Panc1 (cell line): Measurements from ENCODE around the gene UBE2E2. TPM values are rescaled to one million over a fixed set of nuclear protein-coding genes. Genes with fewer than 3 reads are reported as not detected.

Experiments
- ATAC-seq: fragments of 200-7000 bp; cut with Tn5 transposase; 2 replicates; pipeline ENCODE4 v1.9.1; 2020; ENCODE audit warnings: mild to moderate bottlenecking, moderate library complexity
- BruUV-seq: library from RNA; stranded (reverse); fragments of 400-500 nt; replicated peaks from 2 replicates; lab custom pipeline; 2021; lab: Mats Ljungman, UMichigan
- CTCF ChIA-PET: fragments of 300-600 bp; sonication (Branson Sonifier 250); formaldehyde crosslinking; loops from one replicate; lab custom pipeline; 2022; ENCODE audit warnings: antibody characterized with exemption; lab: Charles Lee
- POLR2A ChIA-PET: fragments of 300-600 bp; sonication (Branson Sonifier 250); formaldehyde crosslinking; loops from one replicate; lab custom pipeline; 2022; ENCODE audit warnings: antibody characterized with exemption; lab: Charles Lee
- DNase-seq: peaks from one replicate; pipeline ENCODE4 v3.0.0-alpha.2; 2010; ENCODE audit warnings: low read depth, low spot score
- H3K27ac ChIP-seq: 2 replicates; pipeline ENCODE4 v1.5.1; 2011; ENCODE audit warnings: mild to moderate bottlenecking, low read length, inconsistent platforms
- H3K27me3 ChIP-seq: fragments of 200-500 bp; sonication (Bioruptor generic); 2 replicates; pipeline ENCODE4 v1.6.0; 2014; ENCODE audit warnings: low read length, inconsistent platforms; ENCODE audit not compliant: control insufficient read depth, insufficient read depth
- H3K36me3 ChIP-seq: fragments of 200-500 bp; sonication (Bioruptor generic); 2 replicates; pipeline ENCODE4 v1.5.1; 2014; ENCODE audit warnings: inconsistent platforms, mild to moderate bottlenecking, low read length, moderate library complexity; ENCODE audit not compliant: control insufficient read depth, insufficient read depth
- H3K4me1 ChIP-seq: 2 replicates; pipeline ENCODE4 v1.5.1; 2011; ENCODE audit warnings: inconsistent platforms, mild to moderate bottlenecking, low read length, moderate library complexity; ENCODE audit not compliant: control insufficient read depth, insufficient read depth
- H3K4me3 ChIP-seq, 2 experiments: 2 replicates each; pipeline ENCODE4 v1.5.1; 2011 to 2012; ENCODE audit warnings: low read depth in 2 of 2, low read length in 2 of 2, mild to moderate bottlenecking in 2 of 2, inconsistent platforms in 1 of 2, moderate library complexity in 1 of 2
- H3K9me3 ChIP-seq: fragments of 200-500 bp; sonication (Bioruptor generic); 2 replicates; pipeline ENCODE4 v1.5.1; 2014; ENCODE audit warnings: low read depth, mild to moderate bottlenecking, inconsistent platforms, low read length, moderate library complexity; ENCODE audit not compliant: control insufficient read depth, insufficient read depth
- CTCF ChIP-seq: fragments of 450-650 bp; IDR thresholded peaks from 2 replicates; pipeline ENCODE4 v1.5.1; 2017; ENCODE audit warnings: mild to moderate bottlenecking
- POLR2AphosphoS5 ChIP-seq: IDR thresholded peaks from 2 replicates; pipeline ENCODE4 v1.6.1; 2012; ENCODE audit warnings: mild to moderate bottlenecking, low read depth, low read length, moderate library complexity
- SIN3A ChIP-seq: IDR thresholded peaks from 2 replicates; pipeline ENCODE4 v1.6.1; 2012; ENCODE audit warnings: low read depth, mild to moderate bottlenecking, low read length, moderate library complexity, borderline replicate concordance; ENCODE audit not compliant: insufficient read depth
- TCF7L2 ChIP-seq: IDR thresholded peaks from 2 replicates; pipeline ENCODE4 v1.6.1; 2011; ENCODE audit warnings: mild to moderate bottlenecking, low read depth, low read length, inconsistent platforms
- in situ Hi-C: cut with HindIII; loops from 2 replicates; pipeline ENCODE4 v1.10.0; 2016; ENCODE audit warnings: low sequenced_read_pairs, low pct_unique_long_range_greater_than_20kb
- intact Hi-C: fragments of 100-400 bp; cut with micrococcal nuclease; formaldehyde crosslinking; loops from one replicate; pipeline ENCODE4 v1.10.0; 2022; ENCODE audit not compliant: unreplicated experiment
- total RNA-seq: library from RNA; stranded (reverse); gene quantifications from one replicate; pipeline ENCODE4 v1.2.1, GENCODE V29; 2021; ENCODE audit not compliant: unreplicated experiment
- TF ChIP-seq, protein P1 (sequence below), 2 experiments: IDR thresholded peaks; 2 replicates each; pipeline ENCODE4 v1.6.1; 2011 to 2012; ENCODE audit warnings: low read depth in 2 of 2, control low read depth in 1 of 2, low read length in 1 of 2, mild to moderate bottlenecking in 1 of 2, moderate library complexity in 1 of 2; ENCODE audit not compliant: insufficient read depth in 1 of 2

The UBE2E2 gene
- total RNA-seq, 1 experiment from 2014 or later: 38.2 TPM

DNA sequence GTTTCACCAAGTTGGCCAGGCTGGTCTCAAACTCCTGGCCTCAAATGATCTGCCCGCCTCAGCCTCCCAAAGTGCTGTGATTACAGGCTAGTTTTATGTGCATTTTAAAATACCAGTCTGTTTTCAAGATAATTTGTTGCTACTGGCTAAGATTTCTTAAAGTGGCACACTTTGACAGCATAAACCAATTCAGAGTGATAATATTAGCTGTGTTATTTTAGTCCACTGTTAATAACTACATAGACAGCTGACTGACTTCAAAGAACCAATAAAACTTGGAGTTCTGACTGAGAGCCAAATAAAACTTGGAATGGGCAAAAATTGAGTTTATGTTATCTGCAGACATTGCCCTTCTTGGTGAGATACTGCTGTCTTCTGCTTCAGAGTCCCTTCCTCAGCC, 291.8 kb downstream of the UBE2E2 start:
- no peaks in the 10 kb centered on the region for H3K36me3 ChIP-seq
- DNase-seq (no peak), ATAC-seq (no peak)
- no peaks in the 10 kb centered on the region for H3K9me3 ChIP-seq
- H3K4me3 ChIP-seq: no peak overlapping the region
- TF ChIP-seq TCF7L2 (peak; percentile 18; the same call in 1 of the 2 replicates), POLR2AphosphoS5 (no peak)
- no peaks in the 10 kb centered on the region for H3K27me3 ChIP-seq
- H3K27ac ChIP-seq: no peak overlapping the region
- ChIA-PET CTCF (no interaction called here), POLR2A (no interaction called here)
- H3K4me1 ChIP-seq: no peaks in the 10 kb centered on the region; the same call in 1 of the 2 replicates
- no TSS peak for BruUV-seq
- intact Hi-C loops (no loop called here), in situ Hi-C loops (no loop called here)

DNA sequence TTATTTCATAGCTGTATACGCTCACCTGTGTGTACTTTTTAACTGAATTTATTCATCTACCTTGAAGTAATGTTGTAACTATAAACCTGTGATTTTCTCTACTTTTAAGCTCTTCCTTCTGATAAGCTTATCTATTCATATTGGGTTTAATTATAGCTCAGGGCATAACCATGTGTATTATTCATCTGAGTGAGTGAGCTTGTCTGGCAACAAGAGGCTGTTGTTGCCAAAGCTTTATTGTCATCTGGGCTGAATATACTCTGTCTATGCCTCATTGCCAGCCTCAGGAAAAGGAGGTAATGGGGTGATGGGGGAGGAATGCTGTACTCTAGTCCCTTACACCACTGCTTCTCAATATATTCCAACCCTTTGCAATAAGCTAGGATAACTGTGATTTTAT, 292.4 kb downstream of the UBE2E2 start:
- intact Hi-C loops: no loop called here
- POLR2A ChIA-PET: no interaction called here
- no peaks in the 10 kb centered on the region for H3K9me3 ChIP-seq
- DNase-seq: no peak
- no TSS peak for BruUV-seq
- no peak overlapping the region for H3K27ac ChIP-seq
- TF ChIP-seq TCF7L2 (0 out of 2 replicates have a peak, but pooled peaks have one; percentile 6), SIN3A (no peak), POLR2AphosphoS5 (no peak), CTCF (no peak)
- TF ChIP-seq, protein P1, sequence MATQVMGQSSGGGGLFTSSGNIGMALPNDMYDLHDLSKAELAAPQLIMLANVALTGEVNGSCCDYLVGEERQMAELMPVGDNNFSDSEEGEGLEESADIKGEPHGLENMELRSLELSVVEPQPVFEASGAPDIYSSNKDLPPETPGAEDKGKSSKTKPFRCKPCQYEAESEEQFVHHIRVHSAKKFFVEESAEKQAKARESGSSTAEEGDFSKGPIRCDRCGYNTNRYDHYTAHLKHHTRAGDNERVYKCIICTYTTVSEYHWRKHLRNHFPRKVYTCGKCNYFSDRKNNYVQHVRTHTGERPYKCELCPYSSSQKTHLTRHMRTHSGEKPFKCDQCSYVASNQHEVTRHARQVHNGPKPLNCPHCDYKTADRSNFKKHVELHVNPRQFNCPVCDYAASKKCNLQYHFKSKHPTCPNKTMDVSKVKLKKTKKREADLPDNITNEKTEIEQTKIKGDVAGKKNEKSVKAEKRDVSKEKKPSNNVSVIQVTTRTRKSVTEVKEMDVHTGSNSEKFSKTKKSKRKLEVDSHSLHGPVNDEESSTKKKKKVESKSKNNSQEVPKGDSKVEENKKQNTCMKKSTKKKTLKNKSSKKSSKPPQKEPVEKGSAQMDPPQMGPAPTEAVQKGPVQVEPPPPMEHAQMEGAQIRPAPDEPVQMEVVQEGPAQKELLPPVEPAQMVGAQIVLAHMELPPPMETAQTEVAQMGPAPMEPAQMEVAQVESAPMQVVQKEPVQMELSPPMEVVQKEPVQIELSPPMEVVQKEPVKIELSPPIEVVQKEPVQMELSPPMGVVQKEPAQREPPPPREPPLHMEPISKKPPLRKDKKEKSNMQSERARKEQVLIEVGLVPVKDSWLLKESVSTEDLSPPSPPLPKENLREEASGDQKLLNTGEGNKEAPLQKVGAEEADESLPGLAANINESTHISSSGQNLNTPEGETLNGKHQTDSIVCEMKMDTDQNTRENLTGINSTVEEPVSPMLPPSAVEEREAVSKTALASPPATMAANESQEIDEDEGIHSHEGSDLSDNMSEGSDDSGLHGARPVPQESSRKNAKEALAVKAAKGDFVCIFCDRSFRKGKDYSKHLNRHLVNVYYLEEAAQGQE (IDR thresholded peaks at IDR 0.05; ENCODE audit: insufficient read depth in 1 of 2, low read depth in 2 of 2, low read length in 1 of 2): no peak
- no peaks in the 10 kb centered on the region for H3K36me3 ChIP-seq
- no peaks in the 10 kb centered on the region; the same call in 1 of the 2 replicates for H3K4me1 ChIP-seq
- H3K4me3 ChIP-seq: no peak overlapping the region
- CTCF ChIA-PET: no interaction called here
- in situ Hi-C loops: no loop called here
- no peak for ATAC-seq
- H3K27me3 ChIP-seq: no peaks in the 10 kb centered on the region

GRCh38 chr3:23496165-23496564, 293.0 kb downstream of the UBE2E2 start:
- Histone ChIP-seq H3K9me3 (no peaks in the 10 kb centered on the region), H3K4me3 (no peak overlapping the region), H3K4me1 (no peaks in the 10 kb centered on the region; the same call in 1 of the 2 replicates), H3K27ac (no peak overlapping the region), H3K36me3 (no peaks in the 10 kb centered on the region), H3K27me3 (no peaks in the 10 kb centered on the region)
- no TSS peak for BruUV-seq
- intact Hi-C loops (no loop called here), in situ Hi-C loops (no loop called here)
- no peak for DNase-seq
- no peak for ATAC-seq
- TF ChIP-seq SIN3A: no peak
- TF ChIP-seq POLR2AphosphoS5: no peak
- TF ChIP-seq, protein P1 (IDR thresholded peaks at IDR 0.05; ENCODE audit: insufficient read depth in 1 of 2, low read depth in 2 of 2, low read length in 1 of 2): no peak
- ChIA-PET CTCF (no interaction called here), POLR2A (no interaction called here)
